Adrenal gland (tissue), 12 donors: ENCODE results near the gene MTHFD1L. TPM values are rescaled to one million over a fixed set of nuclear protein-coding genes. Genes with fewer than 3 reads are reported as not detected.

Experiments
- DNase-seq, 7 donors: peaks; one replicate each; pipeline ENCODE4 v3.0.0-alpha.2; 2019 to 2020
- H3K27ac ChIP-seq, 5 donors: fragments of 200-600 bp; sonication (generic) in 4 of 5; 1 replicate in 3 of 5; 2 replicates in 2 of 5; pipeline versions ENCODE4 v1.5.1 to v1.8.0; 2016 to 2020; ENCODE audit warnings: mild to moderate bottlenecking in 1 of 5
- H3K27me3 ChIP-seq: fragments of 200-600 bp; 2 replicates; pipeline ENCODE4 v1.8.0; 2021
- H3K36me3 ChIP-seq, 2 donors: fragments of 200-600 bp; replicated peaks in 1 of 2; 1 replicate in 1 of 2; 2 replicates in 1 of 2; pipeline versions ENCODE4 v1.5.1 to v1.8.0; 2018 to 2022
- H3K4me1 ChIP-seq, 2 donors: fragments of 200-600 bp; replicated peaks in 1 of 2; 1 replicate in 1 of 2; 2 replicates in 1 of 2; pipeline versions ENCODE4 v1.5.1 to v1.8.0; 2018 to 2021
- H3K4me3 ChIP-seq, 4 donors: fragments of 200-600 bp; sonication (generic) in 3 of 4; one replicate each; pipeline ENCODE4 v1.5.1; 2016 to 2018
- H3K9me3 ChIP-seq, 3 donors: fragments of 200-600 bp; sonication (generic) in 1 of 3; replicated peaks in 1 of 3; 1 replicate in 2 of 3; 2 replicates in 1 of 3; pipeline versions ENCODE4 v1.5.1 to v1.8.0; 2016 to 2021
- CTCF ChIP-seq, 6 experiments: fragments of 450-650 bp in 4 of 6; fragments of 200-600 bp in 2 of 6; sonication (generic) in 1 of 6; IDR thresholded peaks; 1 replicate in 5 of 6; 2 replicates in 1 of 6; pipeline versions ENCODE4 v1.5.1 to v1.8.0; 2016 to 2021; ENCODE audit warnings: antibody characterized with exemption in 6 of 6, mild to moderate bottlenecking in 2 of 6, moderate library complexity in 1 of 6
- POLR2A ChIP-seq, 2 donors: fragments of 450-650 bp; IDR thresholded peaks; one replicate each; pipeline ENCODE4 v1.6.1; 2017; ENCODE audit warnings: antibody characterized with exemption in 2 of 2, mild to moderate bottlenecking in 2 of 2, moderate library complexity in 1 of 2
- WGBS, 4 donors: extraction: QIAGEN DNeasy Blood & Tissue Kit in 2 of 4; methylation state at CpG; one replicate each; pipeline versions ENCODE4 v1.1.5 to v1.1.7; 2013 to 2017; 5-methylcytosine and 5-hydroxymethylcytosine counted together
- intact Hi-C, 2 donors: fragments of 100-400 bp; cut with DNase I; formaldehyde crosslinking; loops; one replicate each; pipeline versions ENCODE4 v1.14.1 to v1.15.0; 2022 to 2023
- polyA plus RNA-seq, 3 donors: library from polyadenylated mRNA; stranded (reverse); fragments of 200-250 nt in 2 of 3; fragments of 350-450 nt in 1 of 3; fragmentation: Illumina TruSeq in 1 of 3; extraction: RNeasy Lipid Tissue Mini Kit (QIAGEN cat#74804) in 1 of 3; gene quantifications; one replicate each; pipeline ENCODE4 v1.2.3, GENCODE V29; 2013 to 2014
- total RNA-seq, 9 donors: library from RNA; depleted of rRNA in 4 of 9; stranded (reverse); fragments of >200 nt in 4 of 9; fragments of 120-200 nt in 1 of 9; fragmentation: NEBNext Ultra II Directional in 1 of 9; extraction: Animal tissue kit (Norgen Biotek cat#: 25700) in 1 of 9; gene quantifications; one replicate each; pipeline versions ENCODE4 v1.1.0 to v1.2.4, GENCODE V29; 2013 to 2023
- donor health status: healthy with polysubstance abuse.
- donor health status: Bipolar disorder and iron deficiency.
- donor health status: DM: yes; HTN: yes; CAD: no.
- donor health status: DM: no; HTN: no; CAD: no.
- donor health status: DM: no; HTN: no; CAD: no.
- donor health status: DM: yes; HTN: yes; CAD: no.

Gene MTHFD1L
- total and polyA plus RNA-seq, 12 donors: 8.5 to 28.8 (median 18.1) TPM

- H3K9me3 ChIP-seq: no peaks in the 10 kb centered on the region
- H3K27me3 ChIP-seq: no peaks in the 10 kb centered on the region
- H3K4me1 ChIP-seq: peaks cover 6 to 31% of the 10 kb centered on the region in 2 donors
- H3K36me3 ChIP-seq: no peaks in the 10 kb centered on the region
- H3K4me3 ChIP-seq: no peak overlapping the region
- intact Hi-C loops: no loop called here
- H3K27ac ChIP-seq: no peak overlapping the region
- 81 to 87% (median 85%) methylated on average over 9 of the region's 9 CpGs for WGBS, 4 donors
- no peak for TF ChIP-seq CTCF (IDR thresholded peaks at IDR 0.05)
- no peak for TF ChIP-seq POLR2A (IDR thresholded peaks at IDR 0.05)
- no peak for DNase-seq
Measured at GRCh38 chr6:150878347-150879213, 13.1 kb downstream of the MTHFD1L start.

DNA sequence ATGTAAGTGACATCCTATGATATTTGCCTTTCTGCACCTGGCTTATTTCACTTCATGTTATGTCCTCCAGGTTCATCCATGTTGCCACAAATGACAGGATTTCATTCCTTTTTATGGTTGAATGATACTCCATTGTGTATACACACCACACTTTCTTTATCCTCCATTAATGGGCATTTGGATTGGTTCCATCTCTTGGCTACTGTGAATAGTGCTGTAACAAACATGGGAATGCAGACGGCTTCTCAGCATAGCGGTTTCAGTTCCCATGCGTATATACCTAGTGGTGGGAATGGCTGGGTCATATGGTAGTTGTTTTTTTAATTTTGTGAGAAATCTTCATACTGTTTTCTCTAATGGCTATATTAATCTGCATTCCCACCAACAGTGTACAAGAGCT lies 14.8 kb downstream of the MTHFD1L start:
- no peak for DNase-seq
- no peak overlapping the region for H3K27ac ChIP-seq
- H3K36me3 ChIP-seq: no peaks in the 10 kb centered on the region
- WGBS, 4 donors: 94 to 99% (median 98%) methylated on average over 3 of the region's 3 CpGs
- peaks cover 6 to 31% of the 10 kb centered on the region in 2 donors for H3K4me1 ChIP-seq
- TF ChIP-seq POLR2A (IDR thresholded peaks at IDR 0.05): no peak
- TF ChIP-seq CTCF (IDR thresholded peaks at IDR 0.05): no peak
- no peaks in the 10 kb centered on the region for H3K27me3 ChIP-seq
- H3K9me3 ChIP-seq: no peaks in the 10 kb centered on the region
- H3K4me3 ChIP-seq: no peak overlapping the region
- intact Hi-C loops: no loop called here

GRCh38 chr6:150881911-150882481 lies 16.5 kb downstream of the MTHFD1L start:
- H3K4me1 ChIP-seq: peaks cover 6 to 21% of the 10 kb centered on the region in 2 donors
- H3K27ac ChIP-seq: peak overlapping the region; percentile 54 to 85 (median 67)
- WGBS, 4 donors: 13 to 19% (median 18%) methylated on average over 3 of the region's 3 CpGs
- intact Hi-C loops: no loop called here
- H3K27me3 ChIP-seq: no peaks in the 10 kb centered on the region
- TF ChIP-seq CTCF (IDR thresholded peaks at IDR 0.05): no peak
- TF ChIP-seq POLR2A (IDR thresholded peaks at IDR 0.05): peak in 1 of 2 donors; percentile 50
- H3K4me3 ChIP-seq: no peak overlapping the region
- H3K36me3 ChIP-seq: no peaks in the 10 kb centered on the region
- no peaks in the 10 kb centered on the region for H3K9me3 ChIP-seq
- peak; percentile 69 to 95 (median 89) for DNase-seq

- Histone ChIP-seq H3K4me1 (peaks cover 6 to 21% of the 10 kb centered on the region in 2 donors), H3K27me3 (no peaks in the 10 kb centered on the region), H3K27ac (peak overlapping the region in 4 of 5 donors; percentile 56 to 82 (median 72)), H3K36me3 (peaks cover 0 to 10% of the 10 kb centered on the region in 2 donors), H3K9me3 (no peaks in the 10 kb centered on the region), H3K4me3 (no peak overlapping the region)
- no peak for DNase-seq
- intact Hi-C loops: no loop called here
- TF ChIP-seq CTCF (IDR thresholded peaks at IDR 0.05) (no peak), POLR2A (IDR thresholded peaks at IDR 0.05) (no peak)
- WGBS, 4 donors: 80 to 100% (median 94%) methylated on average over 3 of the region's 3 CpGs
Measured at GRCh38 chr6:150883521-150883920, 18.0 kb downstream of the MTHFD1L start.
